GM19351 (cell line): ENCODE results near the gene ATG4D.
"Not testable (repeated sequence)": the region's sequence is repeated elsewhere in the genome, so short reads cannot be mapped to it uniquely, and the experiment has no call there.

ENCODE experiments used
- ATAC-seq: cut with Tn5 transposase; IDR thresholded peaks from one replicate; pipeline ENCODE4 v1.9.1; 2021; ENCODE audit warnings: mild to moderate bottlenecking, moderate library complexity; ENCODE audit not compliant: unreplicated experiment

Gene ATG4D

DNA sequence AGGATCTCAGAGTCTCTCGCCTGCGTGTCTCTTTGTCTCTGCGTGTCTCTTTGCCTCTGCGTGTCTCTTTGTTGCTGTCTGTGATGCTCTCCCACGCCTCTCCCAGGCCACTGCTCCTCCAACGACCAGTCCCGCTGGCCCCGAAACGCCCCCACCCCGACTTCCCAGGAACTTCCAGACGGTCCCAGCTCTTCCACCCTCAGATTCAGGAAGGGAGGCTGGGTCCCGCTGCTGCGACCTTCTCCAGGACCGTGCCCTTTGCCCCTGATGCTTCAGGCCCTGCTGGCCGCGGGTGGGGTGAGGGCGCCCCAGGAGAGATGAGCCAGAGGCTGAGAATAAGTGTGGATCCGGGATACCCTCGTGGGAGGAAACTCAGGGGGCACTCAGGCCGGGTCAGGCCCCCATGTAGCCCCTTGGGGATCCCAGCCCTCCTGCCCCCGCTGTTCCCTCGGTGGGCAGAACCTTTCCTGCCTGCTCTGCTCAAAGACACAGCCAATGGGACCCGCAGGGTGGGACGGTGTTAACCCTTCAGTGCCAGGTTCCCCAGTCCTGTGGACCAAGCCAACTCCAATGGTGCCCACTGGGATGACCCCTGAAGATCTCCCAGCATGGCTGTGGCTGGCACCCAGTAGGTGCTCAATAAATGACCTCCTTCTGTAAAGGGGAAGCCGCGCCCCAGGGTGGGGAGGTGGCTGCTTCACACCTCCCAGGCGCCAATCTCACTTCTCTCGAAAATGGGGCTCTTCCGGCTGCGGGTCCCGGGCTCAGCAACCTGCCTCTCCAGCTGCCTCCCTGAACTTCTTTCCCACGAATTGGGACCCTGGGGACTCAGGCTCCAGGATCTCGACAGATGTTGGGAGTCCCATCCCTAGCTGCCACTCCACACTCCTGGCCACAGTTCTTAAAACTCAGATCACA is 25.0 kb upstream of the ATG4D start:
- ATAC-seq = no peak

DNA sequence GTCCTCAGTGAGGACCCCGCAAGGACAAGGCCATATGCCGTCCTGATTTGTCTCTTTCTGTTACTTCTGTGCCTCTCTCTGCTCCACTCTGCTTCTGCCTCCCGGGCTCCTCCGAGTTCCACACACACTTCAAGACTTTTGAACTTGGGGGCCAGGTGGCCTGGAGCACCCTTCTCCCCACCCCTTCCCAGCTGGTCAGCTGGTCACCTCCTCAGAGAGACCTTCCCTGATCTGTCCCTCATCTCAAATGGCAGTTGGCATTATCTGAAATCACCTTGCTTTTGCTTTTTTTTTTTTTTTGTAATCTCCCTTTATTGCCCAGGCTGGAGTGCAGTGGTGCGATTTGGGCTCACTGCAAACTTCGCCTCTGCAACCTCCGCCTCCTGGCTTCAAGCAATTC is 24.3 kb upstream of the ATG4D start:
- ATAC-seq = no peak

DNA sequence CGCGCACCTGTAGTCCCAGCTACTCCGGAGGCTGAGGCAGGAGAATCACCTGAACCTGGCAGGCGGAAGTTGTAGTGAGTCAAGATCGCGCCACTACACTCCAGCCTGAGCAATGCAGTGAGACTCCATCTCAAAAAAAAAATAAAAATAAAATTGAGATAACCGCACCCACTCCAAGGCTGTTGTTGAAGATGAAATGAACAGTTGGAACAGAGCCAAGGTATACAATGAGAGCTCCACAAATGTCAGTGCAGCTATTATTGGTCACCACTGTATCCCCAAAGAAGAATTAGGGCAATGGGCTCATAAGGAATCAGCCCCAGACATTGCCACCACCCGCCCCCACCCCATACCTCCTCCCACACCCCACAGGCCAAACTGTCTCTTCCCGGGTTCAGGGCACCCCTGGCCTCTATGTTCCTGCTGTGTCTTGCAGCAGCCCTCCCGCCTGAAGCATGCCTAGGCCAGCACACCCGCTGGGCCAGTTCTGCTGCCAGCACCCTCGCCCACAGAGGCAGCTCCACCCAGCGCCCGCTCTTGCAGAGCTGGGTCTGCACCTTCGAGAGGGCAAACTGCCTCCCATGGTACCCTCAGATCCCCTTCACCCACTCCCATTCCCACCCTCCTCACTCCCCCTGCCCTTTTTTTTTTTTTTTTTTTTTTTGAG is 22.9 kb upstream of the ATG4D start:
- ATAC-seq = no peak

DNA sequence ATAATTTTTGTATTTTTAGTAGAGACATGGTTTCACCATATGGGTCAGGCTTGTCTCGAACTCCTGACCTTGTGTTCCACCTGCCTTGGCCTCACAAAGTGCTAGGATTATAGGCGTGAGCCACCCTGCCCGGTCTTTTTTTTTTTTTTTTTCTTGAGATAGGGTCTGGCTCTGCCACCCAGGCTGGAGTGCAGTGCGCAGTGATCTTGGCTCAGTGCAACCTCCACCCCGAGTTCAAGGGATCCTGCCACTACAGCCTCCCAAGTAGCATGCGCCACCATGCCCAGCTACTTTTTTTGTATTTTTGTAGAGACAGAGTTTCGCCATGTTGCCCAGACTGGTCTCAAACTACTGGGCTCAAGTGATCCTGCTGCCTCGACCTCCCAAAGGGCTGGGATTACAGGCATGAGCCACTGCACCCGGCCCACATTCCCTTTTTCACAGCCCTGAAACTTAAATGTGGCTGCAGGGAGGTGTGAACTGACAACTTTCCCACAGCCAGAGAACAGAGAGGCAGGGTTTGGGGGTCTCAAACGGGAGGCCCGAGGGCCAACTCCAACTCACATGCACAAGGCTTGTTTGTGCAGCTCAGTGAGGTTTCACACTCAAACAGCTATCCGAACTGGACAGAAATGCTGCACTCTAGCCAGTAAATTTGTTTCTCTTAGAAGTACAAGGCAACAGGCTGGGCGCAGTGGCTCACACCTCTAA is 22.1 kb upstream of the ATG4D start:
- ATAC-seq = no peak

DNA sequence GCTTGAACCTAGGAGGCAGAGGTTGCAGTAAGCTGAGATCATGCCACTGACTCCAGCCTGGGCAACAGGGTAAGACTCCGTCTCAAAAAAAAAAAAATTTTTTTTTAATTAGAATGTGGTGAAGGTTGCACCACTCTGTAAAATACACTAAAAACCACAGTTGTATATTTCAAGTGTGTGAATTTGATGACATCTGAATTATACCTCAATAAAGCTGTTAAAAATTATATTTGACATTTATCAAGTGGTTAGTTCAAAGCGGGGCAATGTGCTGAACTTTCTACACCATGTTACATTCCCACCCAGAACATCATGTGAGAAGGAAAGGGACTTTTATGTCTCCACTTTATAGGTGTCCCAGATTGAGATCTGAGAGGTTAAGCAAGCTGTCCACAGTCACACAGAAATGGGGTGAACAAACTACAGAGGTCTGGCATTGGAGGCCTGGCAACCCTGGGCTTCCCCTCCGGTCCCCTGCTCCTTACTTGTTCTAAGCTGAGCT is 20.5 kb upstream of the ATG4D start:
- no peak for ATAC-seq

DNA sequence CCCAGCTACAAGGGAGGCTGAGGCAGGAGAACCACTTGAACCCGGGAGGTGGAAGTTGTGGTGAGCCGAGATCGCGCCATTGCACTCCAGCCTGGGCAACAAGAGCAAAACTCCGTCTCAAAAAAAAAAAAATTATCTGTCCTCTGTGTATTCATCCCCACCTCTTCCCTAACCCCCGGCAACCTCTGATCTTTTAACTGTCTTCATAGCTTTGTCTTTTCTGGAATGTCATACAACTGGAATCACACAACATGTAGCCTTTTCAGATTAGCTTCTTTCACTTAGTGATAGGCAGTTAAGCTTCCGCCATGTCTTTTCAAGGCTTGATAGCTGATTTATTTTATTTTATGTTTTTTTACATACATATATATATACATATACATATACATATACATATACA is 18.1 kb upstream of the ATG4D start:
- no peak for ATAC-seq

DNA sequence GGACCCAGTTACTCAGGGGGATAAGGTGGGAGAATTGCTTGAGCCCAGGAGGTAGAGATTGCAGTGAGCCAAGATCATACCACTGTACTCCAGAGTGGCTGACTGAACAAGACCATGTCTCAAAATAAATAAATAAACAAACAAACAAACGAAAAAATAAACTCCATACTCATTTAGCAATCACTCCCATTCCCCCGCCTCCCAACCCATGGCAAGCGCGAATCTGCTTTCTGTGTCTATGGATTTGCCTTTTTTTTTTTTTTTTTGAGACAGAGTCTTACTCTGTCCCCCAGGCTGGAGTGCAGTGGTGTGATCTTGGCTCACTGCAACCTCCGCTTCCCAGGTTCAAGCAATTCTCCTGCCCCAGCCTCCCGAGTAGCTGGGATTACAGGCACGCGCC is 16.8 kb upstream of the ATG4D start:
- ATAC-seq = not testable (repeated sequence)

DNA sequence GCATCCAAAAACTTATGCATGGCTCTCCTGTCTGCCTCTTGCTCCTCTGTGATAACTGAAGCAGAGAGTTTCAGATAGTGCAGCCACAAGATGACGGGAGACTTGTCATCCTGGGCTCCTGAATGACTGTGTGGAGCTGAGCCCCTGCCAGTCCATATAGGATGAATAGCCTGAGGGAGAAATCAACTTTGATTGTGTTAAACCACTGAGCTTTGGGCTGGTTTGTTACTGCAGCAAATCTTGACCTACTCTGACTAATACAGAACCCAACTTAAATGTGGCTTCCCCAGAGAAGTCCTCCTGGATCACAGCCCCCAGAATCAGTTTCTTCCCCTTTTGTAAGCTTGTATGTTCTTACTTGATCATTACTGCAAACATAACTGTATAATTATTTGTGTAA is 11.2 kb upstream of the ATG4D start:
- no peak for ATAC-seq

DNA sequence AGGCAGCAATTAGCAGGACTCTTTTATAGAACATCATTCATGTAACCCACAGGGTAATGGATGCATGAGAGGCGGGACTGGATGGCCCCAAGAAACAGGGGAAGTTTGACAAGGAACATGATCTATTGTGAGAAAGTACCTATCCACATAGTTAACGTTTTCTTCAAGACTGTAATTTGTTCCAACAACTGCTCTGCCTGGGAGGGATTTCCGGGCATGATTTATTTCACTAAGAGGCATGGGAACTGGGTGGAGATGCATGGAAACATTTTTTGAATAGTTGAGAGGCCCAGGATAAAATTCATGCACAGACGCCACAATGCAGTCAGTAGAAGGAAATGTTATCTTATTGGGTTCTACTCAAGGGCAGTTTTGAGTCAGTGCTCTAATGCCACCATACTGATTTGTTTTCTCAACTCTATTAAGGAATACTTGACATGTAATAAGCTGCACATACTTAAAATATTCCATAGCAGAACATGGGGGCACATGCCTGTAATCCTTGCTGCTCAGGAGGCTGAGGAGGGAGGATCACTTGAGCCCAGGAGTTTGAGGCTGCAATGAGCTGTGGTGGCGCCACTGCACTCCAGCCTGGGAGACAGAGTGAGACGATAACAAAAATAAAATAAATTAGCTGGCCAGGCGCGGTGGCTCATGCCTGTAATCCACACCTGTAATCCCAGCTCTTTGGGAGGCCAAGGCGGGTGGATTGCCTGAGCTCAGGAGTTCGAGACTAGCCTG is 9.9 kb upstream of the ATG4D start:
- ATAC-seq = no peak

DNA sequence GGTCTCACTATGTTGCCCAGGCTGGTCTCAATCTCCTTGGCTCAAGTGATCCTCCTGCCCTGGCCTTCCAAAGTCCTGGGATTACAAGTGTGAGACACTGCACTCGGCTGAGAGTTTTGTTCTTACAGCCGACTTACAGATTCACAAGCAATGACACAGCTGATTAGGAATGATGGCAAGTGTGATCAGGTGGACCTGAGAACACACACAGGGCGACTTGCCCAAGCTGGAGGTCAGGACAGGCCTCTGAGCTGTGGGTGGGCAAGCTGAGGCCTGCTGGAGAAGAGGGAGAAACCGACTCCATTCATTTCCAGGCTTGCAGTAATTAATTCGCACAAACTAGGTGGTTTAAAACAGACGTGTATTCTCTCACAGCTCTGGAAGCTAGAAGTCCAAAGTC is 8.1 kb upstream of the ATG4D start:
- ATAC-seq = no peak

DNA sequence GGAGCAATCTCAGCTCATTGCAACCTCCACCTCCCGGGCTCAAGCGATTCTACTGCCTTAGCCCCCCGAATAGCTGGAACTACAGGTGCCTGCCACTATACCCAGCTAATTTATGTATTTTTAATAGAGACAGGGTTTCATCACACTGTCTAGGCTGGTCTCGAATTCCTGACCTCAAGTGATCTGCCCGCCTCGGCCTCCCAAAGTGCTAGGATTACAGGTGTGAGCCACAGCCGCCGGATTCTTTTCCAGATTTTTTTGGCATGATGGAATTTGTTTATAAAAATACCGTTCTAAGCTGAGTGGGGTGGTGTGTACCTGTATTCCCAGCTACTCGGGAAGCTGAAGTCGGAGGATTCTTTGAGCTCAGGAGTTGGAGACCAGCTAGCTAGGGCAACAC is 6.0 kb upstream of the ATG4D start:
- ATAC-seq = no peak

DNA sequence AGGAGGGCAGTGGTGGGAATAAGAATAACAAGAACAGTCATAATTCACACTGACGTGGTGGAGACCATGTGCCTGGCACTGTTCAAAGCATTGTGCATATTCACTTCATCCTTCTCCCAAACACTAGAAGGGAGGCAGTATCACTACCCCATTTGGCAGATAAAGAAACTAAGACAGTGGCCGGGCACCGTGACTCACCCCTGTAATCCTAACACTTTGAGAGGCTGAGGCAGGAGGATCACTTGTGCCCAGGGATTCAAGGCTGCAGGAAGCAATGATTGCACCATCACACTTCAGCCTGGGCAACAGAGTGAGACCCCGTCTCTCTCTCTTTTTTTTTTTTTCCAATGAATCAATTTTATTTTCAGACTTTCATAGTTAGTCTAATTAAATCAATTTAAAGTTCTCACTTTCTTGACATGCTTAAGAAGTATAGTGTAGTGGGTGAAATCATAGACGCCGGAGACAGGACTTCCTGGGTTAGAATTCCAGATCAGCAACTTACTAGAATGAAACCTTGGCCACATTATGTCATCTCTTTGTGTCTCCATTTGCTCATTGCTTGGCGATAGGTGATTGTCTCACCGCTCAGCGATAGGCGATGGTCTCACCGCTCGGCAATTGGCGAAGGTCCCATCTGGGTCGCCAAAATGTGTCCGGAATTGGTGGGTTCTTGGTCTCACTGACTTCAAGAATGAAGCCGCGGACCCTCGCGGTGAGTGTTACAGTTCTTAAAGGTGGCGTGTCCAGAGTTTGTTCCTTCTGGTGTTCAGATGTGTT is 5.3 kb upstream of the ATG4D start:
- no peak for ATAC-seq

DNA sequence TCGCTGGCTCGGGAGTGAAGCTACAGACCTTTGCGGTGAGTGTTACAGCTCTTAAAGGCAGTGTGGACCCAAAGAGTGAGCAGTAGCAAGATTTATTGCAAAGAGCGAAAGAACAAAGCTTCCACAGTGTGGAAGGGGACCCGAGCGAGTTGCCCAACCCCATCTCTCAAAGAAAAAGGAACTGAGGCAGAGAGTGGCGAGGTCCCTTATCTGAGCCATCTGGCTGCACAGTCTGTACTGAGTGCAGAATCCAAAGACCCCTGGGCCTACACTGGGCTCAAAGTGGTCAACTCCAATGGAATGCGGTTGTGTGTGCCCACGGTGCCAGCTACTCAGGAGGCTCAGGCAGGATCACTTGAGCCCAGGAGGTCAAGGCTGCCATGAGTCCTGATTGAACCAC is 4.7 kb upstream of the ATG4D start:
- ATAC-seq = not testable (repeated sequence)

DNA sequence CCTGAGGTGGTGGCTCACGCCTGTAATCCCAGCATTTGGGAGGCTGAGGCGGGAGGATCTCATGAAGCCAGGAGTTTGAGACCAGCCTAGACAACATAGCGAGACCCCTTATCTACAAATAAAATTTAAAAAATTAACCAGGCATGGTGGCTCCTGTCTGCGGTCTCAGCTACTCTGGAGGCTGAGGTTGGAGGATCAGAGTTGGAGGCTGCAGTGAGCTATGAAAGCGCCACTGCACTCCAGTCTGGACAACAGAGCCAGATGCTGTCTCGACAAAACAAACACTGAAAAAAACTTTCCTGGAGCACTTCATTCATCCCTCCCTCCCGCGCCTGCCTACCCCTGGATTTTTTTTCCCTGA is 665 bp upstream of the ATG4D start:
- ATAC-seq = no peak

DNA sequence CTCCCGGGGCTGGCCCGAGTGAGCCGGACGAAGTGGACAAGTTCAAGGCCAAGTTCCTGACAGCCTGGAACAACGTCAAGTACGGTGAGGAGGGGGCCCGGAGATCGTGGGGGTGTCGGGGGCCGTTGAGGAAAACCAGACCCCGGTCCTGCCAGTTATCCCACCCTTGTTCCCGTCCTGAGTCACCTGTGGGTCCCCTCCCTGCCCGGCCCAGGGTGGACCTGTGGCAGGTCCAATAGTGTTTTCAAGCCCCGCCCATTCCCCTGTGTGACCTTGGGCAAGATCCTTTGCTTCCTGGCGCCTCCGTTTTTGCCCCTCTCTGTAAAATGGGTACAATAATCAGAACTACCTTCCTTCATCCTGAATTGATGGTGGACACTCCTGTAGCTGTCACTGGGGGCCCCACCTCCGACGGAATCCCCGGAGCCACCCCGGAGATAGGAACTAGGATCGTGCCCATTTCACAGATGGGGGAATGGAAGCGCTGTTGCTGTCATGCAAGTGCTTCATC is 593 bp downstream of the ATG4D start:
- ATAC-seq = no peak

DNA sequence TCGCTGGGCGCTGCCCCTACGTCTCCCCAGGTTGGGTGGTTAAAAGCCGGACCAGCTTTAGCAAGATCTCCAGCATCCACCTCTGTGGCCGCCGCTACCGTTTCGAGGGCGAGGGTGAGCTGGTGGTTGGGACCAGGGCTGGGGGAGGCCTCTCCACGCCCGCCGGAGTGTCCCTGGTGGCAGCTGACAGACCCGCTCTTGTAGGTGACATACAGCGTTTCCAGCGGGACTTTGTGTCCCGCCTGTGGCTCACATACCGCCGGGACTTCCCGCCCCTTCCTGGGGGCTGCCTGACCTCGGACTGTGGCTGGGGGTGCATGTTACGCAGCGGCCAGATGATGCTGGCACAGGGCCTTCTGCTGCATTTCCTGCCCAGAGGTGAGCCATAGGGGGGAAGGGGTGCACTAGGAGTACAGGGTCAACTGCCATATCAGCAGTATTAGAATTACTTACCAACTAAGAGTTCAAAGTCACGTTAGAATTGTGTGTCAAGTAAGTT is 1.1 kb downstream of the ATG4D start:
- no peak for ATAC-seq

DNA sequence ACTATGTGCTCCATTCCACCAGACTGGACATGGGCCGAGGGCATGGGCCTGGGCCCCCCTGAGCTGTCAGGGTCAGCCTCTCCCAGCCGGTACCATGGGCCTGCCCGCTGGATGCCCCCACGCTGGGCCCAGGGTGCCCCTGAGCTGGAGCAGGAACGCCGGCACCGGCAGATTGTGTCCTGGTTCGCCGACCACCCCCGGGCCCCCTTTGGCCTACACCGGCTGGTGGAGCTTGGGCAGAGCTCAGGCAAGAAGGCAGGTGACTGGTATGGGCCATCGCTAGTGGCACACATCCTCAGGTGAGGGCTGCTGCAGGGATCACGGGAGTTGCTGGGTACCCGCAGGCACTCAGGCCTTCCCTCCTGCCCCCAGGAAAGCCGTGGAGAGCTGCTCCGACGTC is 3.1 kb downstream of the ATG4D start:
- ATAC-seq = no peak

DNA sequence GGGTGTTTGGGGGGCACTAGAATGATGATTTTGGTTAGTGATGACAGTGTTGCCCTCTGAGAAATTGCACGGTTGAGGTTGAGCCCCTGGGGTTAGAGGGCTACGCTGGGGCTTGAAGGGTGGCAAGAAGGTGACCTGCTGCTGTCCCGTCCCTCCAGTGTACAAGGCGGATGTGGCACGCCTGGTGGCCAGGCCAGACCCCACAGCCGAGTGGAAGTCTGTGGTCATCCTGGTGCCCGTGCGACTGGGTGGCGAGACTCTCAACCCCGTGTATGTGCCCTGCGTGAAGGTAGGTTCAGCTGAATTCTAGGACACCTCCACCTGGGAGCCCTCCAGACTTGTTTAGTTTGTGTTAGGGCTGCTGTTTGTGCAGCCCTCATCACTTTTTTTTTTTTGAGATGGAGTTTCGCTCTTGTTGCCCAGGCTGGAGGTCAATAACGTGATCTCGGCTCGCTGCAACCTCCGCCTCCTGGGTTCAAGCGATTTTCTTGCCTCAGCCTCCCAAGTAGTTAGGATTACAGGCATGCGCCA is 5.1 kb downstream of the ATG4D start:
- ATAC-seq = no peak

DNA sequence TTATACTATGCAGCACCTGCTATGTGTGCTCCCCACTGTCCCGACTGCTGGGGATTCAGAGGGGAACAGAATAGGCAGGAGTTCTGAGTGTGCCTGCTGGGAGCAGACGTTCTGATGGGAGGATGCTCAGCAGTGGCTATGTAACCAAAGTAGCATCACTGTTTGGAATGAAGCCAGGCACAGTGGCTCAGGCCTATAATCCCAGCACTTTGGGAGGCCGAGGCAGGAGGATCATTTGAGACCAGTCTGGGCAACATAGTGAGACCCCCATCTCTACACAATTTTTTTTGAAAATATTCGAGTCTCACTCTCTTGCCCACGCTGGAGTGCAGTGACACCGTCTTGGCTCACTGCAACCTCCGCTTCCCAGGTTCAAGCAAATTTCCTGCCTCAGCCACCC is 6.0 kb downstream of the ATG4D start:
- ATAC-seq = no peak

DNA sequence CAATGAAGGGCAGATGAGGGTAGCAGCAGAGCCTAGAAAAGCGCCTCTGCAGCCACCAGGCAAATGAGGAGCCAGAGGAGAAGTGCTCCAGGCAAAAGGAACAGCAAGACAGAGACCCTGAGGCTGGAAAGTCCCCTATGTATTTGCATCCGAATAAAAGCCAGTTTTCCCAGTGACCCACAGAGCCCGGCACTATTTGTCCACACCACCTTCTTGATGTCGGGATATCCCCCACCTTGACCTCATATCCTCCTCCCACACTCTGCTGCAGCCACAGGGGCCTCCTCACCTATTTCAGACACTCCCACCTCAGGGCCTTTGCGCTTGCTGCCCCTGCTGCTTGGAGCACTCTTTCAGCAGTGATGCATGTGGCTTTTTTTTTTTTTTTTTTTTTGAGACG is 6.6 kb downstream of the ATG4D start:
- no peak for ATAC-seq
